HT-29 (cell line): ENCODE data around the gene RAD51B. TPM values are rescaled to one million over a fixed set of nuclear protein-coding genes. Genes with fewer than 3 reads are reported as not detected.

Experiments
- DNase-seq: peaks from one replicate; pipeline ENCODE4 v3.0.0-alpha.2; 2015; ENCODE audit warnings: low spot score
- total RNA-seq: library from RNA; depleted of rRNA; stranded (reverse); fragments of >200 nt; shearing (Covaris generic); gene quantifications from 2 replicates; pipeline ENCODE4 v1.2.3, GENCODE V29; 2014

Gene RAD51B
- total RNA-seq, 1 experiment from 2014 or later, result 5.9 TPM

GRCh38 chr14:68230950-68231717 lies 411.6 kb downstream of the RAD51B start:
- DNase-seq, result no peak

- no peak for DNase-seq
Measured at GRCh38 chr14:68231898-68232297, 412.3 kb downstream of the RAD51B start.

GRCh38 chr14:68232300-68233055 lies 412.9 kb downstream of the RAD51B start:
- peak; percentile 83 for DNase-seq

- no peak for DNase-seq
Measured at GRCh38 chr14:68233101-68233784, 413.7 kb downstream of the RAD51B start.

- no peak for DNase-seq
Measured at GRCh38 chr14:68234101-68234905, 414.7 kb downstream of the RAD51B start.

- no peak for DNase-seq
Measured at GRCh38 chr14:68235011-68235410, 415.4 kb downstream of the RAD51B start.

- DNase-seq, result no peak
Measured at GRCh38 chr14:68236582-68237458, 417.2 kb downstream of the RAD51B start.

GRCh38 chr14:68238551-68238950 lies 419.0 kb downstream of the RAD51B start:
- no peak for DNase-seq

- DNase-seq, result no peak
Measured at GRCh38 chr14:68238976-68239375, 419.4 kb downstream of the RAD51B start.

GRCh38 chr14:68239988-68240771 lies 420.6 kb downstream of the RAD51B start:
- peak; percentile 9 for DNase-seq

GRCh38 chr14:68241862-68242487 lies 422.4 kb downstream of the RAD51B start:
- DNase-seq, result no peak

GRCh38 chr14:68243450-68244010 lies 424.0 kb downstream of the RAD51B start:
- DNase-seq, result no peak

GRCh38 chr14:68244262-68244980 lies 424.8 kb downstream of the RAD51B start:
- DNase-seq, result peak; percentile 42

GRCh38 chr14:68245146-68246073 lies 425.8 kb downstream of the RAD51B start:
- DNase-seq, result no peak

- peak; percentile 17 for DNase-seq
Measured at GRCh38 chr14:68246074-68246785, 426.7 kb downstream of the RAD51B start.

- no peak for DNase-seq
Measured at GRCh38 chr14:68246786-68247105, 427.2 kb downstream of the RAD51B start.

GRCh38 chr14:68247274-68247673 lies 427.7 kb downstream of the RAD51B start:
- no peak for DNase-seq
